RWPE1 (cell line): ENCODE results near the gene TBKBP1.

Source experiments
- CTCF ChIA-PET: fragments of 350-600 bp; sonication (Branson Sonifier 250); formaldehyde crosslinking; extraction: SDS; loops from one replicate; lab custom pipeline; 2021; lab: Yijun Ruan, JAX
- POLR2A ChIA-PET: fragments of 400-600 bp; formaldehyde crosslinking; extraction: SDS; loops from one replicate; lab custom pipeline; 2020; ENCODE audit warnings: antibody characterized with exemption; ENCODE audit not compliant: low non-redundant PET; lab: Yijun Ruan, JAX
- DNase-seq: peaks from one replicate; pipeline ENCODE4 v3.0.0; 2012; ENCODE audit warnings: low spot score
- H3K27ac ChIP-seq: fragments of 450-650 bp; 2 replicates; pipeline ENCODE4 v1.5.1; 2017
- CTCF ChIP-seq: fragments of 450-650 bp; conservative IDR thresholded peaks from 2 replicates; pipeline ENCODE4 v1.5.1; 2017; ENCODE audit warnings: low read depth, mild to moderate bottlenecking

Gene TBKBP1

GRCh38 chr17:47702391-47702995, 8.5 kb downstream of the TBKBP1 start:
- TF ChIP-seq CTCF: no peak
- ChIA-PET POLR2A (no interaction called here), CTCF (no interaction called here)
- no peak overlapping the region for H3K27ac ChIP-seq
- no peak for DNase-seq

GRCh38 chr17:47703191-47703591, 9.2 kb downstream of the TBKBP1 start:
- TF ChIP-seq CTCF: no peak
- no peak for DNase-seq
- ChIA-PET CTCF (no interaction called here), POLR2A (no interaction called here)
- no peak overlapping the region for H3K27ac ChIP-seq

- no peak for TF ChIP-seq CTCF
- no peak for DNase-seq
- H3K27ac ChIP-seq: no peak overlapping the region
- ChIA-PET POLR2A (no interaction called here), CTCF (interaction anchor here (0.6 kb wide), 1 partner anchor 12 kb away, joined by 3 read pairs; no protein-coding TSS in a partner anchor)
These were observed 9.7 kb downstream of the TBKBP1 start for GRCh38 chr17:47703671-47704070.

GRCh38 chr17:47704116-47704515, 10.2 kb downstream of the TBKBP1 start:
- TF ChIP-seq CTCF: no peak
- ChIA-PET CTCF (interaction anchor here (0.5 to 0.6 kb wide), 2 partner anchors 11 to 139 kb away, joined by 3 read pairs; no protein-coding TSS in a partner anchor), POLR2A (no interaction called here)
- no peak for DNase-seq
- peak overlapping the region; percentile 14; the same call in 1 of the 2 replicates for H3K27ac ChIP-seq

GRCh38 chr17:47704736-47705135, 10.8 kb downstream of the TBKBP1 start:
- H3K27ac ChIP-seq: peak overlapping the region; percentile 14; the same call in 1 of the 2 replicates
- no peak for DNase-seq
- ChIA-PET POLR2A (no interaction called here), CTCF (interaction anchor here (0.5 to 0.6 kb wide), 2 partner anchors 20 to 138 kb away, joined by 3 read pairs; no protein-coding TSS in a partner anchor)
- TF ChIP-seq CTCF: no peak

GRCh38 chr17:47705536-47706530, 11.9 kb downstream of the TBKBP1 start:
- no peak overlapping the region for H3K27ac ChIP-seq
- ChIA-PET POLR2A (no interaction called here), CTCF (no interaction called here)
- no peak for TF ChIP-seq CTCF
- DNase-seq: no peak
